Globus pallidus (tissue), 1 donor: ENCODE data around the gene ABHD2.
"Not testable (repeated sequence)": the region's sequence is repeated elsewhere in the genome, so short reads cannot be mapped to it uniquely, and the experiment has no call there.

Experiments used
- DNase-seq: peaks from one replicate; pipeline ENCODE4 v3.0.0-alpha.2; 2015; ENCODE audit warnings: low spot score

Gene ABHD2

GRCh38 chr15:89075101-89075640 lies 13.1 kb upstream of the ABHD2 start:
- no peak for DNase-seq

DNA sequence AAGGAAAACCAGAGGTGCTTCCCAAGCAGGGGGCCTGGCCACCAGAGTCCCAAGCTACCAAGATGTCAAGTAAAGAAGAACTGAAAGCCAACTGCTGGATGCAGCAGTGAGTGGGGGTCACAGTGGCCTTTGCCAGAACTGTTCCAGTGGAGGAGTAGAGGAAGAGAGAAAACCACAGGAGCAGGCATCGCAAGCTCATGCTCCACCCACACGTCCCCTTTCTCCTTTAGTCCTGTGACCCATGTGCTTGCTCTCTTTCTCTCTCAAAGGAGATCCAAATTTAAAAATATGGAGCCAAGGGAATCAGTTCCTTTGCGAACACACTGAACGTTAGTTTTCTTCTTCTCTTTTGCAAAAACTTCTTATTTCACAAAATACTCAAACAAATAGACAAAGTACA lies 12.4 kb upstream of the ABHD2 start:
- no peak for DNase-seq

DNA sequence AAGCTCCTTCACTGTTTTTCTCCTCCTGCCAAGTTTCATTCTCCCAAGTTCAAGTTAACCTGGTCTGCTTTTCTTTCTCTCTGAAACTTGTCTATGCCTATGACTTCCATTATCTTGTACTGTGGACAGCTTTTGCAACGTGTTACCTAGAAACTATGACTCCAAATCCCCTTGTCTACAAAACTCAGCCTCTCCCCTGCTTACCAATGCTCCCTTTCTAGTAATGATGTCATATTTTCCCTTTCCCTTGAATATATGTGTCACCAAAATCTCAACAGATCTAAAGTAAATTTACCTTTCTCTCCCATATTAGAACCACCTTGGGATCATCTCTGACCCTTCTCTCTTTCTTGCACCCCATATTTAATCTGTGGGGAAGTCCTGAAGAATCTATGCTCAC lies 10.5 kb upstream of the ABHD2 start:
- no peak for DNase-seq

DNA sequence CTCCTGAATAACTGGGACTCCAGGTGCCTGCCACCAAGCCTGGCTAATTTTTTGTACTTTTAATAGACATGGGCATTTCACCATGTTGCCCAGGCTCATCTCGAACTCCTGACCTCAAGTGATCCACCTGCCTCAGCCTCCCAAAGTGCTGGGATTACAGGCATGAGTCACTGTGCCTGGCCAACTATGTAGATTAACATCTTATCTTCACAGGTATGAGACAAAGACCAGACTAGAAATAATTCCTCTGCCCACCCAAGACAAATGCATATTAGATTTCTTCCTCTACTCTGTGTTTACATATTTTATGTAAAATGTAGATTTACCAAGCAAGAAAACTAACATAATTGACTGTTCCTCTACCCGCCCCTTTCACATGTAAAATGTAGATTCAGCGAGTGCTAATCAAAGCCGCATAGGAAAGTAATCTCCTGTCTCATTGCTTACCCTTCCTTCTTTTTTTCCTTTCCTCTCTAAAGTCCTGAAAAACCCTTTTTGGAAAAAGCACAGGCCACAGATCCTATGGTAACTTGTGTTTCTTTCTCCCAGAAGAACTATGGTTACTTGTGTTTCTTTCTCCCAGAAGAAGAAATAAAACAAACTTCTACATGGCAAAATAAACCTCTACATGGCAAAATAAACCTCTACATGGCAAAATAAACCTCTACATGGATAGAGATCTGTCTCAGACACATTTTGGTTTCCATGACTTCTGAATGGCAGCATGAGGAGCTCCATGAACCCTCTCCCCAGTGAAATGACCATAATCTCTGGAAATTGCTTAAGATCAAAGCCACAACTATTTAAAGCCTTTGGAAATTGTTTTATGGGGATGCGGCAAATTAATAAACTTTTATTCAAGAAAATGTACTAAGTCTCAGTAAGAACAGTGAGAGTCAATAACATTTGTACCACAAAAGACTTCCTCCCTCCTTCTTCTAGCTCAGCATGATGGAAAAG lies 9.1 kb upstream of the ABHD2 start:
- DNase-seq, result no peak

GRCh38 chr15:89081878-89082277 lies 6.4 kb upstream of the ABHD2 start:
- DNase-seq, result no peak

DNA sequence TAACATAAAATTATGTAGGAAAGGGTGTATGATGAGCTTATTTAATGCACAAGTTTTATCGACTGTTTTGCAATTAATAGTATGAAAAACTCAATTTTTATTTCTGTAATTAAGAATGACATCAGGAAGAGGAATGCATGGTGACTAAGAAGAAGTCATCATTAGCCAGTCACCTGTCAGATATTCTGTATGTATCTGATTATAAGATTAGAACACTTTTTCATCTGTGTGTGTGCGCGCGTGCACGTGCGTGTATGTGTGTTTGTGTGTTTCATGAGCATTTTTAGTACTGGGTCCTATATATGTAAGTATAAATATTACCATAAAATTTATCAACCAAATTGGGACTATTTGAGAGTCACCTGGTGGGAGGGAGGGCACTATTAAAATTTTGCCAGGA lies 5.0 kb upstream of the ABHD2 start:
- DNase-seq, result no peak

- no peak for DNase-seq
Observed at GRCh38 chr15:89085289-89085926, 2.8 kb upstream of the ABHD2 start.

GRCh38 chr15:89085933-89086332 lies 2.3 kb upstream of the ABHD2 start:
- DNase-seq, result not testable (repeated sequence)

GRCh38 chr15:89086390-89086789 lies 1.9 kb upstream of the ABHD2 start:
- not testable (repeated sequence) for DNase-seq

DNA sequence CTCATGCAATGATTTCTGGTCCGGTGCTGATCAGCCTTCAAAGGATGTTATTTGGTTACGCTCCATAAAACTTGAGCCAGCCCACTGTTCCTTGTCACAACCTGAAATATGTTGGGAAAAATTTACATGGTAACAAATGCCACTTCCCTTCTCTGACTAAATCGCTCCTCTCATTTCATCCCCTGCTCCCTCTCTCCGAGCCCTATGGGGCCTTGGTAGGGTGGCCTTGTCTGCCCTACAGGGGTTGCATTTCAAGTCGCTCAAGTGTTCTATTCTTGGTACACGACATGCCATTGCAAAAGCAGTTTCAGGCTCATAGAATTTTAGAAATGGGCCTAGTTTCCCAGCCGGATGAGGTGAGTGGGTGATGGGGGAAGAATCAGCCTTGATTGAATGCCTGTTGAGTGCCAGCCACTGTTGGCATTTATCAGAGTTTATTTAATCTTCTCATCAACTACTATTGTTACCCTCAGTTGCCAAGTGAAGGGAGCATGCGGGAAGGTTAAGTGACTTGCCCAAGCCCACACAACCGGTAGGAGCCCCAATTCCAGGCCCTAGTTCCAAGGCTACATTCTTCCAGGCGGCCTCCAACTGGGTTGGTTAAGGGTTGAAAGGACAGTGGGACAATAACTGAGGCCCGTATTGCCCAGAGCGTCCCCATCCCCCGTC lies 961 bp upstream of the ABHD2 start:
- no peak for DNase-seq

DNA sequence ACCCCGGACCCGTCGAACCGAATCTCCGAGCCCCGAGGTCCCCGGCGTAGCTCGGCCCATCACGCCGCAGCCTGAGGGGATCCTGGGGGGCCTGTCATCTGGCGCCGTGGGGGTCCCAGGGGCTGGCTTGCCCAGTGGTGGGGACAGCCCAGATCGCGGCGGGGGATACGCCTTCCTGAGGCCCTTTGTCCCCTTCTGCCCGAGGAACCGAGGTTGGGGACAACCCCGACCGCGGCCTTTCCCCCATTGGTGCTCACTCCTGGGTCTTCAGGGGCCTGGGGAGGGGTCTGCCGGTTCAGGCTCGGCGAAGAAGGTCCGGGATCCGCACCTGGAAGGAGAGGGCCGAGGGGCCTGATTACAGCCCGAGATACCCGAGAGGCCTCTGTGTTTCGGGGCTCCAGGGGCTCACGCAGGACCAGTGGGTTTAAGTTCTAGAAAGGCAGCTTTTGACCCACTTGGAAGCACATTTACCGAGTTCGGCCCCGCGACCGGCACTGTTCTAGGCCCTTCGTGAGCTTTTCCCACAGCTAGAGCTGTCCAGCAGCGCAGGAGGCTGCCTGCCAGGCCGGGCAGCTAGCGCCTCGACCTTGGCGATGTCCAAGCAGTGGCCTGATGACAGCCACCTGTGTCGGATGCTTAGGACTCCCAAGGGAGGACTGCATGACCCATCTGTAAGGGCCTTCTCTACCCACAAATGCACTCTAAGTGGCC lies 504 bp downstream of the ABHD2 start:
- no peak for DNase-seq

- DNase-seq, result no peak
Observed at GRCh38 chr15:89089316-89090230, 1.3 kb downstream of the ABHD2 start.

DNA sequence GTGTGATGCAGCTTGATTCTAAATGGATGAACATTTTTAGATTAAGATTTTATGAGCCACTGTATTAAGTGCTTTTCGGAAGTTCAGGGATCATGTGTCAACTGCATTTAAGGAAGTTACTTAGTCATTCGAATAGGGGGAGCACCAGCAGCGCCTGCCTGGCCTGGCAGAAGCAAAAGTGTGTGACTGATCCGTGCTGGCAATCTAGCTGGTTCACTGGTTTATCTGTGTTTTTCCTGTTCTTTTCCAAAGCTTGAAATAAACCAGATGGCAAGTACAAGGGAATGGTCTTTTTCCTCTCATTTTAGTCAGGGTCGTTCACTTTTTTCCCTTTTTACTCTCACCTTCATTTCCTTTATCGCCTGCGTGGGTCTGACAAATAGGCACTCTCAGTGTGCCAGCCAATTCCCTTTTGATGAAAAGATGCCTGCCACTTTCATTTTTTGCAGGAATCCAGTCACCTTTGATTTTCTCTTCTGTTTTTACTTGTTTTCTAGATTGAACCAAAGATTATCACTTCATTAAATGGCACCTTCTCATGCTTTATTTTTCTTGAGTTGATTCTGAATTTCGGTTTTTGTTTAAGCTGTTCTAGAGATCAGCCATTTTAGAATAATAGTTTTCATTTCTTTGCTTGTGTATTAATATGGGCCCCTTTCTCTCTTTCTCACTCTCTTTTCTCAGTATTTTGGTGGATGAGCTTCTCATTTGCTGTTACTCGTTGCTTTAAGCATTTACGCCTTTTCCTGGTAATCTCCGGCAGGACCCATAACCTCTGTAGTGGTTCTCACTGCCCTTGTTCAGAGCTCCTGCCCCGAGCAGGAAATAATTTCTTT lies 2.8 kb downstream of the ABHD2 start:
- peak; percentile 69 for DNase-seq

GRCh38 chr15:89091627-89092220 lies 3.5 kb downstream of the ABHD2 start:
- no peak for DNase-seq

DNA sequence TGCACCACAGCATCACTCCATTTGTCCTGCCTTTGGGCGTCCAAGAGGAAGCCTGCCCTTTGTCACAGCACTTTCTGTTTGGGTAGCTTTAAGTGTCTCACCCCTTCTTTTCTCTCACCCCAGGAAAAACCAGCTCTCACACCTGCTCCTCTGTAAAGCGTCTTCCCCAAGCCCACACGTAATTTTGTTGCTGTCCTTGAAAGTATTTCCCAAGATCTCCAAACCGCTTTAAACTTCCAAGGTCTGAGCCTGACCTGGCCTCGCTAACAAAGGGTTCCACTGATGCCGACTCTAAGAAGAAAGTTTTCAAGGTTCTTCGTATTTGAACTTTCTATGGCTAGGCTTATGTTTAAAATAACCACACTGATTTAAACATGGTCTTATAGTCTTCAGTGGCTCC lies 5.3 kb downstream of the ABHD2 start:
- DNase-seq, result no peak

- no peak for DNase-seq
Observed at GRCh38 chr15:89095073-89095472, 6.8 kb downstream of the ABHD2 start.

DNA sequence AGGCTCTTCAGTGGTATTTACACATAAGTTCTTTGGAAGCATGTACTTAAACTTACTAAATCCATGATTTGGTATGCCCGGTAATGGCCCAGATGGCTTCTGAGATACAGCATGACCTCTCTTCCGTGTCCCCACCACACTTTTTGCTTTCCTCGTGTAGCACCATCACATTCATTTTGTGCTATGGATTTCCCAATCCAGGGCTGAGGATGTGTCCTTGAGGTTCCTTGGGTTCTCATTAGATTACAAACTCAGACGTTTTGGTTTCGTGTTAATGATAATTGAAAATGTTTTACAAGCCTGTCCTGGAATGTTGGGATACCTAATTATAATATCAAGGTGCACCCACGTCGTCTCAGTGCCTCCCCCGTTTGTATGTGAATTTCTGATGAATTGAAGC lies 7.3 kb downstream of the ABHD2 start:
- DNase-seq, result no peak

DNA sequence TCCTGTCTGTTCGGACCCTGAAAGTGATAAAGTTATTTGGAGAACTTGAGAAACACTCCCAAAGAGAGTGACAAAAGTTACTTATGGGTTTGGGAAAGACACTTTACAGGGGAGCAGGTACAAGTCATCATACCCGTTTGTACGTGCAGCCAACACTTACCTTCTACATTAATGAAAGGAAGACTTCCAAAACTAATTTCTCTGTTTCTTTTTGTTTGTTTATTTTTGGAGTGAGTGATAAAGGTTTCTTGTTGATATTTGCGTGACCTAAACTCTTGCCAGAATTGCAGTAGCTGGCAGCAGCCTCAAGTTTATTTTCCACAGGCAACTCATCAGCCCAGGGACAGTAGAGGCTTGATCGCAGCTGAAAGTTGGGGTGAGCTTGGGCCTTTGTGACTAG lies 8.4 kb downstream of the ABHD2 start:
- no peak for DNase-seq

GRCh38 chr15:89097313-89097712 lies 9.1 kb downstream of the ABHD2 start:
- no peak for DNase-seq

GRCh38 chr15:89098281-89098680 lies 10.0 kb downstream of the ABHD2 start:
- DNase-seq, result no peak
